Mucosa of stomach (tissue), 1 donor: ENCODE measurements around the gene FAM107B.

Source experiments
- H3K27me3 ChIP-seq: one replicate; pipeline ENCODE4 v1.7.0; 2013; ENCODE audit warnings: mild to moderate bottlenecking, low read length; ENCODE audit not compliant: control insufficient read depth, insufficient read depth
- H3K36me3 ChIP-seq: one replicate; pipeline ENCODE4 v1.7.0; 2013; ENCODE audit warnings: low read length; ENCODE audit not compliant: control insufficient read depth, insufficient read depth
- H3K4me1 ChIP-seq: one replicate; pipeline ENCODE4 v1.7.0; 2013; ENCODE audit warnings: mild to moderate bottlenecking, low read length; ENCODE audit not compliant: control insufficient read depth, insufficient read depth
- H3K4me3 ChIP-seq: one replicate; pipeline ENCODE4 v1.7.0; 2013; ENCODE audit warnings: low read length
- H3K9ac ChIP-seq: one replicate; pipeline ENCODE4 v1.7.0; 2013; ENCODE audit warnings: mild to moderate bottlenecking, low read length, moderate library complexity
- H3K9me3 ChIP-seq: one replicate; pipeline ENCODE4 v1.7.0; 2013; ENCODE audit warnings: mild to moderate bottlenecking, low read length, moderate library complexity; ENCODE audit not compliant: control insufficient read depth
- donor health status: Pancreatic carcinoma.

FAM107B gene

DNA sequence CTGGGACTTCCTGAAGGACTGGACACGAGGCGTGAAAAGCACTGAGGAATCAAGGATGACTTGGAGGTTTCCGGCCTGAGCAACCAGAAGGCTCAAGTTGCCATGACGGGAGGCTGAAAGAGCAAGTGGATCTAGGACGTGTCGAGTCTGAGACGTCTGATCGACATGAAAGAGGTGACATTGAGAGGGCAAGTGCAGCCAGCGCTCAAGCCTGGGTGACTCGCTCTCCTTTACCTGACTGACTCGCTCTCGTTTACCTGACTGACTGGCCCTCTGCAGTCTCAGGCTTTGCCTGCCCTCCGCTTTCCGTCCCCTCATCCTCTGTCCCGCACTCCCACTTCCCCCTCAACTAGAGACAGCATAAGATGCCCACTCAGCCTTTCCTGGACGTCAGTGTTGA, 241.4 kb downstream of the FAM107B start:
- Histone ChIP-seq H3K4me1 (peaks cover 43% of the 10 kb centered on the region), H3K9ac (no peak overlapping the region)

GRCh38 chr10:14532473-14533251, 242.0 kb downstream of the FAM107B start:
- H3K4me3 ChIP-seq, result no peak overlapping the region
- no peaks in the 10 kb centered on the region for H3K36me3 ChIP-seq
- no peak overlapping the region for H3K9ac ChIP-seq
- no peaks in the 10 kb centered on the region for H3K27me3 ChIP-seq
- peaks cover 44% of the 10 kb centered on the region for H3K4me1 ChIP-seq
- H3K9me3 ChIP-seq, result no peaks in the 10 kb centered on the region

More for the DNA sequence above, 241.4 kb downstream of the FAM107B start:
- Histone ChIP-seq H3K4me3 (no peak overlapping the region), H3K36me3 (no peaks in the 10 kb centered on the region), H3K27me3 (no peaks in the 10 kb centered on the region), H3K9me3 (no peaks in the 10 kb centered on the region)

DNA sequence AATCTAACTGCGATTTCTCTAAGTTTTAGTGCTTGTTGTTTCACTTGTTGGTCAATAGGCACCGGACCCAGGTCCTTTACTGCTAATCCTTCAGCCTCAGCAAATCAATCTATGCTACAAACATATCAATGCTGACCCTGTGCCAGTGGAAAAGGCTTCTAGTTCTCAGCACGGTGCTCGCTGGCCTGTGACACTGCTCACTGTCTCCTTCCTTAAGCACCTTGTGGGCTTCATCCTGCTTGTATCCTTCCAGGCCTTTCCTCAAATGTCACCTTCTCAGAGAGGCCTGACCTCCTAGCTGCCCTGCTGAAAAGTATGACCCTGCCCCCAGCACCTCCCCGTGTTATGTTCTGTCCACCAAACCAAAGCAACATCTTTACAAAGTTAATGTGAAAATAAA, 242.7 kb downstream of the FAM107B start:
- no peak overlapping the region for H3K9ac ChIP-seq
- H3K4me1 ChIP-seq, result peaks cover 47% of the 10 kb centered on the region
- H3K4me3 ChIP-seq, result no peak overlapping the region
- H3K36me3 ChIP-seq, result no peaks in the 10 kb centered on the region
- H3K27me3 ChIP-seq, result no peaks in the 10 kb centered on the region
- no peaks in the 10 kb centered on the region for H3K9me3 ChIP-seq

DNA sequence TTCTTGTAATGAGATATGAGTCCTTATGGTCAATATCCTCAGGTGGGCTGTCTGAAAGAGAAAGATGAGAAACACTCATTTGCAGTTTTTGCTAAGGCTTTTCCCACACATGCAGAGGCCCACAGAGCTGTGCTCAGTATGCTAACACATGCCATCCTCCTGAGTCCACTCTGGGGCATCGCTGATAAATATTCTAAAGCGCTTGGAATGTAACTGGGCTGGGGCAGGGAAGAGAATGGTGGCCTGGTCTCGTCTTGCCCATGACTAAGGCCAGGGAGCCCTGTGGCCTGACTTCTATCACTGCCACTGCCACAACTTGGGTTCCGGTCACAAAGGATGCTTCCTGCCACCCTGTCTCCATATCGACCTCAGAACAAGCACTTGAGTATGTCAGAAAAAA, 244.2 kb downstream of the FAM107B start:
- H3K9ac ChIP-seq, result no peak overlapping the region
- no peaks in the 10 kb centered on the region for H3K36me3 ChIP-seq
- H3K9me3 ChIP-seq, result no peaks in the 10 kb centered on the region
- no peaks in the 10 kb centered on the region for H3K27me3 ChIP-seq
- no peak overlapping the region for H3K4me3 ChIP-seq
- peaks cover 44% of the 10 kb centered on the region for H3K4me1 ChIP-seq

DNA sequence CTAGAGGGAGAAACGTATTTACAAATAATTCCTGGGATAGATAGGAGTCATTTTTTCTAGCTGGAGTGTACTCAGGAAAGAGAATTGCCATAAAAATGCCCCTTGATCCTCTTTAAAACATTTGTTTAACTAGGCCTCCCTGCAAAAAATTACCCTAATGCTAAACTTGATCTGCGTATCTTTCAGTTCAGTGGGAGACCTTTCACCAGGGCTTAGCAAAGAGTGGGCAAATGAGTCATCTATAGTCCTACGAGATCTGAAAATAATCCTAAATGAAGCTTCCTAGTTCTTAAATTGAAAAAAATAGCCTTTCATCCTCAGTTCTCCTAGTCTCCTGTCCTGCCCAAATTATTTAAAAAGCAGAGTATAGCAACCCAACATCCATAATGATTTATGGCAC, 245.3 kb downstream of the FAM107B start:
- H3K9ac ChIP-seq, result no peak overlapping the region
- H3K9me3 ChIP-seq, result no peaks in the 10 kb centered on the region
- H3K27me3 ChIP-seq, result no peaks in the 10 kb centered on the region
- H3K4me1 ChIP-seq, result peaks cover 44% of the 10 kb centered on the region
- H3K36me3 ChIP-seq, result no peaks in the 10 kb centered on the region
- no peak overlapping the region for H3K4me3 ChIP-seq

DNA sequence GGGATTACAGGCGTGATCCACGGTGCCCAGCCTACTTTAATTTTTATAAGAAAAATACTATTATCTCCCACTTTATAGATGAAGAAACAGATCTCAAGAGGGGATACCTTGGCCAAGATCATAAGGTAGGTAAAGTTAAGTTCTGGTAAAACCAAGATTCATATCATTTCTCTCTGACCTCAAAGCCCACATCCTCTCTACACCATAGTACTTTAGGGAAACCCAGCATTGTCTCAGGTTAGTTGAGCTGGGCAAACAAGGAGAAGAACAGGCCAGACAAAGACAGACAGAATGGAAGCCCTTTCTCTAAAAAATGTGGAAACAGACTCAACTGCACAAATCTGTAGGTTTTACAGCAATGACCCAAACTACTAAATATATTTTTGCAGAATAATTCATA, 246.2 kb downstream of the FAM107B start:
- no peak overlapping the region for H3K4me3 ChIP-seq
- H3K9me3 ChIP-seq, result no peaks in the 10 kb centered on the region
- peaks cover 35% of the 10 kb centered on the region for H3K4me1 ChIP-seq
- no peaks in the 10 kb centered on the region for H3K36me3 ChIP-seq
- no peaks in the 10 kb centered on the region for H3K27me3 ChIP-seq
- no peak overlapping the region for H3K9ac ChIP-seq

GRCh38 chr10:14527915-14528314, 246.8 kb downstream of the FAM107B start:
- Histone ChIP-seq H3K9me3 (no peaks in the 10 kb centered on the region), H3K4me3 (no peak overlapping the region), H3K4me1 (peaks cover 30% of the 10 kb centered on the region), H3K27me3 (no peaks in the 10 kb centered on the region), H3K9ac (no peak overlapping the region), H3K36me3 (no peaks in the 10 kb centered on the region)

DNA sequence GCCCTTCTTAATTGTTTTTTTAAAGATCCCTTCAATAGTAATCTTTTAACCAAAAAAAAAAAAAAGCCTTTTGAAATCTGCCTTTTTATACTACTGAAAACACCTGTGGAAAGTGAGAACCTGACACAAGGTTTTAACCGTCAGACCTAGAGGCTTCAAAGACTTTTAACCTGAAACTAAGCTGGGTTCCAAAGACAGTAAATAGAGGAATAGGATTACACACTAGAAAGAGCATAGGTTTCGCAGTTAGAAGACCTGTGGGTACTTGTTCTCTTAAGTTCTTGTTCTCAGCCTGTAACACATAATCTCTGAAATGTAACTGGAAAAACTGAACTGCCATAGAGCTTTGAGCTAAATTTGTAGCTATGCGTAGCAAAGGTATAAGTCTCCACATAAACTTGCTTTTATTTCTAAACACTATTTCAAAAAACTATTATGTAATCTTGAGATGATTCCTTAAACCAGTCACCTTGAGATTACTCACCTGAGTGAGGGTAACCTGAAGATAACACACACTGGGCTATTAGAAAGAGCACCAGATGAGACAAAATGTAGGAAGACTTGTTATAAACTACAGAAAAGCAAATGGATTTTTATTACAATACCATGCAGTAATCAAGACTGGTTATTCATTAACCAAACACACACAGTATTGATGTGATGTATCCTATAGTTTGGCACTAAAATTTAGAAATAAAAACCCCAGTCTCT, 247.4 kb downstream of the FAM107B start:
- H3K4me1 ChIP-seq, result peaks cover 23% of the 10 kb centered on the region
- H3K27me3 ChIP-seq, result no peaks in the 10 kb centered on the region
- no peak overlapping the region for H3K9ac ChIP-seq
- no peak overlapping the region for H3K4me3 ChIP-seq
- no peaks in the 10 kb centered on the region for H3K9me3 ChIP-seq
- no peaks in the 10 kb centered on the region for H3K36me3 ChIP-seq

DNA sequence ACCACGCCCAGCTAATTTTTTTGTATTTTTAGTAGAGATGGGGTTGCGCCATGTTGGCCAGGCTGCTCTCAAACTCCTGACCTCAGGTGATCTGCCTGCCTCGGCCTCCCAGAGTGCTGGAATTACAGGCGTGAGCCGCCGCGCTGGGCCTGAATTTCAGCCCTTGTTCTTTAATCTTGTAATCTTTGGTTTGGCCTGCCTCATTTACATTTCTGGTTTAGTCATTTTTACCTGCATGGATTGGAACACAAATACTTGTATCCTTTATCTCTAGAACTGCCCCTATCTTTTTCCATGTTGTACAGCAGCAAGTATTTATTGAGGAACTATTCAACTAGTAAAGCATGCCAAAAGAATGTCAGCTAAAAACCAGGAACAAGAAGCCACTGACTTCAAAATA, 248.4 kb downstream of the FAM107B start:
- Histone ChIP-seq H3K36me3 (no peaks in the 10 kb centered on the region), H3K9me3 (no peaks in the 10 kb centered on the region), H3K9ac (no peak overlapping the region), H3K27me3 (no peaks in the 10 kb centered on the region), H3K4me1 (peaks cover 19% of the 10 kb centered on the region), H3K4me3 (no peak overlapping the region)

GRCh38 chr10:14524691-14525324, 249.9 kb downstream of the FAM107B start:
- peaks cover 7% of the 10 kb centered on the region for H3K36me3 ChIP-seq
- no peaks in the 10 kb centered on the region for H3K27me3 ChIP-seq
- H3K9ac ChIP-seq, result no peak overlapping the region
- H3K4me3 ChIP-seq, result no peak overlapping the region
- H3K4me1 ChIP-seq, result peaks cover 15% of the 10 kb centered on the region
- no peaks in the 10 kb centered on the region for H3K9me3 ChIP-seq

- H3K4me1 ChIP-seq, result peaks cover 15% of the 10 kb centered on the region
- H3K27me3 ChIP-seq, result no peaks in the 10 kb centered on the region
- no peaks in the 10 kb centered on the region for H3K9me3 ChIP-seq
- no peak overlapping the region for H3K4me3 ChIP-seq
- H3K36me3 ChIP-seq, result peaks cover 8% of the 10 kb centered on the region
- no peak overlapping the region for H3K9ac ChIP-seq
Measured at GRCh38 chr10:14523286-14523685, 251.4 kb downstream of the FAM107B start.

DNA sequence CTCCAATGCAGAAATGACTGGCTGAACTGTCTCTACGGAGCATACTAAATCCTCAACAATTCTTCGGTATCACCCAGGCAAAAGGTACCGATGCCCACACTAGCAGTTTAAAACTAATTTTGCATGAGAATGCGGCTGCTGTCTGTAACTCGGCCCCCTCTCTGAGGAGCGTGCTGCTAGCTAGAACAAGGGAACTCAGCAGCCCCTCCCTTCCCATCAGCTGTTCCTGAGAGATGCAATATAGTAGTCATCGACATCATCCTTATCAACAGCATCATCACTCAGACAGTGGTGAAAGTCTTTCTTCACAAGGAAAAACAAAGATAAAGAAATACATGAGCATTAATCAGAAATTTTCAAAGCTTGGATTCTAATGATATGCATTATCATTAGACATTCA, 254.9 kb downstream of the FAM107B start:
- Histone ChIP-seq H3K27me3 (no peaks in the 10 kb centered on the region), H3K4me1 (no peaks in the 10 kb centered on the region), H3K4me3 (no peak overlapping the region), H3K9me3 (no peaks in the 10 kb centered on the region), H3K36me3 (peaks cover 8% of the 10 kb centered on the region), H3K9ac (no peak overlapping the region)
